HG03575 (cell line): ENCODE data around the gene RSL1D1.

Experiments
- ATAC-seq: cut with Tn5 transposase; IDR thresholded peaks from one replicate; pipeline ENCODE4 v1.9.1; 2021; ENCODE audit not compliant: unreplicated experiment, insufficient number of reproducible peaks, low FRiP score; ENCODE audit errors: extremely low read depth

RSL1D1 gene

DNA sequence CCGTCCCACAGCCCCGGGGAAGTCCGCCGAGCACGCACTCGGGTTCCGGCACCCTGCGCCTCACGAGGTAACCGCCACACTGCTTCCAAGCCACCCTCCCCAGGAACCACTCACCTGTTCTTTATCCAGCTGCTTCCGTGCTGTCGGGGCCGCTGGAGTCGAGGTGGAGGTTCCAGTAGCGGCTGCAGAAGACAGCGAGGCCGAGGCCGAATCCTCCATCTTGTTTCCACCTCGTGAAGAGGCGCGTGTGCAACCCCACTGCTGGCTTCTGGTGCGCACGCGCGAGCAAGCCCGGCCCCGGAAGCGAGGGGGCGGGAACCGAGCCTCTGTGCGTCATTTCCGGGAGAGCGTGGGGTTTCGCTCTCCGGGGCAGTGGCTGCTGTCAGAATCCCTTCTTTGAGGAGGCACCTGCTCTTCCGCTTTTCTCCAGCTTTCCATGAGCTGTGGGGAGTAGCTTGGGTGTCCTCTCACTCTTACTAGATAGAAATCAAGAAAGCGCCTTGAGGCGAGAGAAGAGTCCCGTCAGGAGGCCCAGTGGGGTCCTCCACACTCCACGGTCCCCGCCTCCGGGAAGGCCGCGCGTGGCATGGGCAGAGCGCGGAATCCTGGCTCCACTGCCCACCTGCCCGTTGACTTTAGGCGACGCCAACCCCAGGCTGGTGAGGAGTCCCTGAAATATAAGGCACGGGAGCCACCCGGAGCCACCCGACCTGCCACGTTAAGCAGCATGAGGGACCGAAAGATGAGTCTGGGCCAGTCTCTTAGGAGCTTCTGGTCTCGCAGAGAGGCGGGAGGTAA, at the start of gene RSL1D1:
TSS of gene RSL1D1 (minus strand) at position 249 of the 798 bp plus-strand sequence. CDS start at position 219, 30 bp downstream.
- peak; percentile 46 for ATAC-seq

DNA sequence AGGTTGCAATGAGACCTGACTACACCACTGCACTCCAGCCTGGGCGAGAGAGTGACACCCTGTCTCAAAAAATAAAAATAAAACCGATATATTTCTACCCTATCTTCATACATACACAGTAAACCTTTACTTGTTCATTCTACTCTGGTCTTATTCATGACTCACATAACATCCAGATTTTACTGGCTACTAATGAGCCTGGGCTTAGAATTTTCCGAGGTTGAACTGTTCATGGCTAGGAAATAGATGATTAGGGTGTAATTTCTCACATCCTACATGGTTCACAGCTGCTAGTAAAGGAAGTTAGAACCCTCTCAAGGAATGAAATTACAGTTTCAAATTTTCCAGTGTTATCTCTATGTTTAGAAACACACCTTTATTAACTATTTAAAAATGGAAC, 49.7 kb upstream of the RSL1D1 start:
- ATAC-seq, result no peak

- no peak for ATAC-seq
Observed at GRCh38 chr16:11896486-11897176, 45.3 kb upstream of the RSL1D1 start.

DNA sequence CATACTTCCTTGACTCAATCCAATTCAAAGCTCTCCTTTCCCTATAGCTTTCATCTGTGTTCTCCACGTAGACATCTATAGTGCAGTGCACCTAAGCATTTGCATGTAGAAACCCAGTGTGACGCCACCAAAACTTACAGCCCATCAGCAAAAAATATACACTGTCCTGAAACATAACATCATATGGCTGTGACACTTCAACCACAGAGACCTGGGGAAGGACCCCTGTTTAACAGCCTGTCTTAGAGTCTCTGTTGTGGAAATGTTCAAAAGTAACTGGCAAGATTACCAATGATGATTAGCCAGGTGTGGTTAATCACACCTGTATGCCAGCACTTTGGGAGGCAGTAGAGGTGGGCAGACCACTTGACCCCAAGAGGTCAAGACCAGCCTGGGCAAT, 42.2 kb upstream of the RSL1D1 start:
- no peak for ATAC-seq

- no peak for ATAC-seq
Observed at GRCh38 chr16:11892761-11893160, 41.4 kb upstream of the RSL1D1 start.

DNA sequence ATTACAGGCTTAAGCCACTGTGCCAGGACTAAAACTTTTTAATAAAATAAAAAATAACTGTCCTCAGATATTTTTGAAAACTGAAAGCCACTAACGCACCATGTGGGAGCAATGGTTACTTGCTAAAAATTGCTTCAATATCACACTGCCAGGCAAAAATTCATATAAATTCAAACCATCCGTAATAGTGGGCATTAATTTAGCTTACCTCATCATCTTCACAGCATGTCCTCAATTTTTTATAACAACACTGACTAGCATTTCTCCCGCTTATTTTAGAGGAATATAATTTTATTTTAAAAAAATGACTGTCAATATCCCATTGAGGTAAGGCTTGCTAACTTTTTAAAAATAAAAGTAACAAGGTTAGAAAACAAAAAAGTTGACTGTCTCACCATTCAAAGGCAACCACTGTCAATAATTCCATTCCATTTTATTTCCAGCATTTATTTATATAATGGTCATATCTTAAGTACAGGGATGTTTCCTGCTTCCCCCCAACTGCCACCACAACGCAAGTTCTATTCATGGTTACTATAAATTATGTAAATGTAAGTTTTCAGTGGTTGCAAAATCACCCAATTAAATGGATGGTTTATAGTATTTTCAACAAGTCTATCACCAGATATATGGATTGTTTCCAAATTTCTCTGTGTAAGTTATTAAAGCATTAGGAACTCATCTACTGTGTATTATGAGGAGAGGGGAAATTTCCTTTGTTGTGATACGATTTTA, 39.1 kb upstream of the RSL1D1 start:
- ATAC-seq, result no peak

- no peak for ATAC-seq
Observed at GRCh38 chr16:11886881-11887280, 35.5 kb upstream of the RSL1D1 start.

- no peak for ATAC-seq
Observed at GRCh38 chr16:11884035-11884434, 32.7 kb upstream of the RSL1D1 start.

GRCh38 chr16:11880007-11880406, 28.7 kb upstream of the RSL1D1 start:
- ATAC-seq, result no peak

- ATAC-seq, result no peak
Observed at GRCh38 chr16:11877374-11877773, 26.0 kb upstream of the RSL1D1 start.

- no peak for ATAC-seq
Observed at GRCh38 chr16:11876306-11876705, 25.0 kb upstream of the RSL1D1 start.

DNA sequence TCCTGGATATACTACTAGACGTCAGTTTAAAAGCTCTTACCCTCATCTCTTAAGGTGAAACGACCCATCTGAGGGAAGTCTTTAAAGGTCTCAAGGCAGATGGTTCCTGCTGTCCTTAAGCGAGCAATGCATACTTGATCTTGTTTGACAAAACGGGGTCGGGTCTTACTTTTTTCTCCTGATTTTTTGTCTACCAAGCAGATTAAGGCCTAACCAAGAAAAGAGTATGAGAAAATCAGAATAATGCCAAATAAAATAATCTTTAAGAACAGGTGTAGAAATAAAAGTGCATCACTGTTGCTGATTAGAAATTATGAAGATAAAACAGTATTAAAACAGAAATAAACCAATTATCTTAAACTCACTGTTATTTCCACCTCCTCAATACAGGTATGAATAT, 24.4 kb upstream of the RSL1D1 start:
- no peak for ATAC-seq

DNA sequence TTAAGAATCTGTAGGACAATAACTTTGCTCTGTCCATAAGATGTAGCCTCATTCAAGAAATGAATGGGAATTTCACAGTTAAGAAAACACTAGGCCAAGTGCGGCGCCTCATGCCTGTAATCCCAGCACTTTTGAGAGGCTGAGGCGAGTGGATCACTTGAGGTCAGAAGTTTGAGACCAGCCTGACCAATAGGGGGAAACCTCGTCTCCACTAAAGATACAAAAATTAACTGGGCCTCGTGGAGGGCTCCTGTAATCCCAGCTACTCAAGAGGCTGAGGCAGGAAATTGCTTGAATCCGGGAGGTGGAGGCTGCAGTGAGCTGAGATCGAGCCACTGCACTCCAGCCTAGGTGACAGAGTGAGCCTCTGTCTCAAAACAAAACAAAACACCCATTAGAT, 19.9 kb upstream of the RSL1D1 start:
- no peak for ATAC-seq

GRCh38 chr16:11870399-11870798, 19.1 kb upstream of the RSL1D1 start:
- no peak for ATAC-seq

DNA sequence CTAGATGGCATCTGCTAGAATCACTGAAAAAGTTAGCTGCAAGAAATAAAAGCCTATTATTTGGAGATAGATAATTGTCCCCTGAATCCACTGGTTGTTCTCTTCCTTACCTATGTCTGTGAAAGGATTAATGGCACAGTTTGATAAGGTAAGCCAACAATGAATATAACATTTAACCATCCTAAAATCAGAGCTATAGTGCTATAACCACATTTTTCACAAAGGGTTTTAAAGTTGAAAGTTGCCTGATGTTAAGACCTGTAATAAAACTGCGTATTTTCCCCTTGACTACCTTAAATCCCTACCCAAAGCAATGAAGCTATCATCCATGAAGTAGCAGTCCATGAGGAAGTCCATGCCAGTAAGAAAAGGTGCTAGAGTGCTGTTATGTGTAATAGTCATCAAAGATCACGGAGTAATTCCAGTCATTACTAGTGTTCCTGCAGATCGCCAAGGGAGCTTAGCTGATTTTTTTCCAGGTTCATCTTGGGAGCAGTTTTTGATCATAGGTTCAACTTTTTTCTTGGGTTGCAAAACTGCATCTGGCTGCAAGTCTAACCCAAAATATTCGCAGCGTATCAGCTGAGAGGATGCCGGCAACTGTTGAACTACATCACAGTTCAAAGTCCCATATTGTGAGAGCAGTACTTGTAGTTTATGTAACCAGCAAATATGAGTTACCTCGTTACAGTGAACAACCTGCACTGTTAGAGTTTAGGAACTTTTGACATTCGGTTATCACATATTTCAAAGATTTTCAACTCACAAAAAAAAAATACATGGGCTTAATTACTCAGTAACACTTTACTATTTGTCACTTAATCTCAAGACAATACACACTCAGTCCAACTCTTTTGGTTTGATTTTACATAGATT, 18.2 kb upstream of the RSL1D1 start:
- ATAC-seq, result no peak

- no peak for ATAC-seq
Observed at GRCh38 chr16:11868412-11868980, 17.2 kb upstream of the RSL1D1 start.

DNA sequence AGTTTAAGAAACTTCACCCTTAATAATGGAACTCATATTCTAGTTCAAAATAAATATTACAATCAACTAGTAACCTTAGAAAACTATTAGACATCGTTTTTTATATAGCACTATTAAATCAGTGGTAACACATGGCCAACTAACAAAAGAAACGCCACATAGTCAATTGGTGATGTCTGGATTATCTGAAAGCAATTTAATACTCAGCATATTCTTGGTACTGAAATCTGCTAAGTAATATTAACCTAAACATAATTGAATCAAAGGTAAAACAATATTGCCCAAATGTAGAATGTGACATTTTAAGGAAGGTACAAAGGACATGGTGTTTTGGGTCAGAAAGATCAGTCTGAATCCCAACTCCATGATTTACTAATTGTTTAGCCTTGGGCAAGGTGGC, 11.1 kb upstream of the RSL1D1 start:
- ATAC-seq, result no peak

GRCh38 chr16:11857161-11857560, 5.8 kb upstream of the RSL1D1 start:
- no peak for ATAC-seq
